Skeletal muscle tissue (tissue), 4 donors: ENCODE measurements around the gene ZNF710. TPM values are rescaled to one million over a fixed set of nuclear protein-coding genes. Genes with fewer than 3 reads are reported as not detected.
"Not testable (repeated sequence)": the region's sequence is repeated elsewhere in the genome, so short reads cannot be mapped to it uniquely, and the experiment has no call there.

Source experiments
- H3K27ac ChIP-seq: one replicate; pipeline ENCODE4 v1.7.0; 2013; ENCODE audit warnings: mild to moderate bottlenecking, low read depth, low read length, inconsistent platforms
- H3K27me3 ChIP-seq, 3 donors: one replicate each; pipeline ENCODE4 v1.7.0; 2013; ENCODE audit warnings: low read length in 3 of 3; ENCODE audit not compliant: control insufficient read depth in 3 of 3, insufficient read depth in 3 of 3
- H3K36me3 ChIP-seq, 3 donors: one replicate each; pipeline ENCODE4 v1.7.0; 2013; ENCODE audit warnings: low read length in 3 of 3; ENCODE audit not compliant: control insufficient read depth in 3 of 3, insufficient read depth in 3 of 3
- H3K4me1 ChIP-seq, 3 donors: one replicate each; pipeline ENCODE4 v1.7.0; 2013; ENCODE audit warnings: low read length in 3 of 3, mild to moderate bottlenecking in 3 of 3; ENCODE audit not compliant: control insufficient read depth in 3 of 3, insufficient read depth in 3 of 3
- H3K4me3 ChIP-seq, 3 donors: one replicate each; pipeline ENCODE4 v1.7.0; 2013; ENCODE audit warnings: low read length in 3 of 3
- H3K9ac ChIP-seq, 3 donors: one replicate each; pipeline ENCODE4 v1.7.0; 2013; ENCODE audit warnings: low read length in 3 of 3, mild to moderate bottlenecking in 3 of 3, moderate library complexity in 2 of 3, low read depth in 1 of 3
- H3K9me3 ChIP-seq, 3 donors: one replicate each; pipeline ENCODE4 v1.7.0; 2013; ENCODE audit warnings: low read length in 3 of 3; ENCODE audit not compliant: control insufficient read depth in 3 of 3
- total RNA-seq: library from RNA; depleted of rRNA; stranded (reverse); fragments of >200 nt; gene quantifications from one replicate; pipeline ENCODE4 v1.2.3, GENCODE V29; 2014
- donor health status: Osteomylitis.

Gene ZNF710
- total RNA-seq, 1 donor from 2014 or later = 3.7 TPM

DNA sequence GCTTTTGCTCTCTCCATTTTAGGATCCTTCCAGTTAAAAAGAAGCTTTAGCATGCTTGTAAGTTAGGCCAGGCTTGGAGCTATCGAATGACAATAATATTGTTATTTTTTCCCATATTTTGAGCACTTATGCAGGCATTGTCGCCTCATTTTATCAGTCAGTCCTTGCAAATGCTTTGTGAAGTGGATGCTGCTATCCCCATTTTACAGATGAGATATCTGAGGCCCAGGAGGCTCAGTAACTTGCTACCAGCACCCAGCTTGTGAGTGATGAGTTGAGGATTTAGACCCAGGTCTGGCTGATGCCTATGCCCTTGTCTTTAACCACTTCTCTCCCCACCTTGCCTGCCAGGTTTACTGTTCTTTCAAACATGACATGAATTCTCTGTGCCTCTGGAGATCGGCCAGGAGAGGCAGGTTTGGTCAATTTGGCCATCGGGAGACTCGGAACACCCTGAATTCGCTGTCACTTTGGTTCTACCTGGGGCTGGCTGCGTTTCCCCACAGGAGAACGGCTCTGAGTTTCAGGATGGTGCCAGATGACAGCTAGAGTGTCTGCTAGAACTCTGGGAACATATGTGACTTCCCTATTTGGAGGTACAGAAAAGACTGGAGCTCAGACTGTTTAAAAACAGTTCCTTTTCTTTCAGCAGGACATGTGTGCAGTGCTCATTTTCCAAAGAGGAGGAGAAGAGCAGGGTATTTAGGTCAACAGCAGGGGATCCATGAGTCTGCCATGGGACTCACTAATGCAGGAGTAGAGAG, 25.5 kb upstream of the ZNF710 start:
- H3K4me1 ChIP-seq = peaks cover 4 to 13% (median 13%) of the 10 kb centered on the region in 3 donors
- H3K9me3 ChIP-seq = no peaks in the 10 kb centered on the region
- no peaks in the 10 kb centered on the region for H3K36me3 ChIP-seq
- no peak overlapping the region for H3K9ac ChIP-seq
- H3K4me3 ChIP-seq = no peak overlapping the region
- no peak overlapping the region for H3K27ac ChIP-seq
- no peaks in the 10 kb centered on the region for H3K27me3 ChIP-seq

DNA sequence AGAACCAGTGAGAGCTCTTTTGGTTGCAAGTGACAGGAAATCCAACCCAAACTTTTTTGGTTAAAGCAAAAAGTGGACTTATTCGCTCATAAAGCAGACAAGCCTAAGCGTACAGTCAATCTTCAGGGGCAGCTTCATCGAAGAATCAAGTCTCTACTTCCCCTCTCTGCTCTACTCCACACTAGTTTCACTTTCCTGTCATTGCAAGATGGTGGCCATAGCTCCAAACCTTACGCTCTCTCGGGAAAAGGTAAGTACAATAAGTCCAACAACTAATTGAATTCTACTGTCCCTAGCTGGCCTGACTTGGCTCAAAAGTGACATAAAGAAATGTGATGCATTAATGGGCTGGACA, 24.9 kb upstream of the ZNF710 start:
- H3K36me3 ChIP-seq = no peaks in the 10 kb centered on the region
- no peak overlapping the region for H3K4me3 ChIP-seq
- no peaks in the 10 kb centered on the region for H3K27me3 ChIP-seq
- H3K9me3 ChIP-seq = no peaks in the 10 kb centered on the region
- H3K4me1 ChIP-seq = peaks cover 0 to 11% (median 9%) of the 10 kb centered on the region in 3 donors
- no peak overlapping the region for H3K9ac ChIP-seq
- H3K27ac ChIP-seq = no peak overlapping the region

- not testable (repeated sequence) for H3K9ac ChIP-seq, H3K36me3 ChIP-seq, H3K27me3 ChIP-seq, H3K4me1 ChIP-seq, H3K27ac ChIP-seq, H3K4me3 ChIP-seq, H3K9me3 ChIP-seq
Observed at GRCh38 chr15:89977836-89978235, 23.3 kb upstream of the ZNF710 start.

DNA sequence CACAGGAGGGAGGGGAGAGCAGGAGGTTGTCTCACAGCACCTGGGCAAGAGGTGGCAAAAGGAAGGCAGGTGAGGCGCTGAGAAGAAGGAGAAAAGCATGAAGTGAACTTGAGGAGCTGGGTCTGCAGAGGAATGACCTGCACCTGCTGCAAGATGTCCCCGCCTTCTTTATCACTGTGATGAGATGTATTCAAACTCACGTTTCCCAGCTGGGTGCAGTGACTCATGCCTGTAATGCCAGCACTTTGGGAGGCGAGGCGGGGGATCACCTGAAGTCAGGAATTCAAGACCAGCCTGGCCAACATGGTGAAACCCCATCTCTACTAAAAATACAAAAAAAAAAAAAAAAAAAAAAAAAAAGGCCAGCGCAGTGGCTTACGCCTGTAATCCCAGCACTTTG, 22.2 kb upstream of the ZNF710 start:
- Histone ChIP-seq H3K27me3 (no peaks in the 10 kb centered on the region), H3K4me3 (no peak overlapping the region), H3K9me3 (no peaks in the 10 kb centered on the region), H3K36me3 (no peaks in the 10 kb centered on the region), H3K27ac (no peak overlapping the region), H3K4me1 (no peaks in the 10 kb centered on the region), H3K9ac (no peak overlapping the region)

GRCh38 chr15:89980896-89981295, 20.2 kb upstream of the ZNF710 start:
- H3K9me3 ChIP-seq = peaks cover 2 to 4% (median 4%) of the 10 kb centered on the region in 3 donors
- H3K36me3 ChIP-seq = no peaks in the 10 kb centered on the region
- no peak overlapping the region for H3K4me3 ChIP-seq
- no peak overlapping the region for H3K9ac ChIP-seq
- no peaks in the 10 kb centered on the region for H3K27me3 ChIP-seq
- no peak overlapping the region for H3K27ac ChIP-seq
- no peaks in the 10 kb centered on the region for H3K4me1 ChIP-seq

GRCh38 chr15:89982315-89983055, 18.6 kb upstream of the ZNF710 start:
- H3K27ac ChIP-seq = no peak overlapping the region
- peaks cover 2 to 4% (median 4%) of the 10 kb centered on the region in 3 donors for H3K9me3 ChIP-seq
- H3K9ac ChIP-seq = no peak overlapping the region
- no peaks in the 10 kb centered on the region for H3K36me3 ChIP-seq
- H3K27me3 ChIP-seq = no peaks in the 10 kb centered on the region
- H3K4me3 ChIP-seq = no peak overlapping the region
- H3K4me1 ChIP-seq = no peaks in the 10 kb centered on the region

DNA sequence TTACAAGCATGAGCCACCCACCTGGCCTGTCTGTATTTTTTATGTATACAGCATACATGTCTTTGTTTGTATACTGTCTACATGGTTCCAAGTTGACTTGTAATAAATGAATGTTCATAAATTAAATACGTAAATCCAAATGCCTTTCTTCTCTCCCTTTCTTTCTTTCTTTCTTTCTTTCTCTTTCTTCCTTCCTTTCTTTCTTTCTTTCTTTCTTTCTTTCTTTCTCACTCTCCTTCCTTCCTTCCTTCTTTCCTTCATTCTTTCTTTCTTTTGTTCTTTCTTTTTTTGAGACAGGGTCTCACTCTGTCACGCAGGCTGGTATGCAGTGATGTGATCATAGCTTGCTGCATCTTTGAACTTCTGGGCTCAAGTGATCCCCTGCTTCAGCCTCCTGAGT, 17.1 kb upstream of the ZNF710 start:
- no peak overlapping the region for H3K27ac ChIP-seq
- H3K4me1 ChIP-seq = no peaks in the 10 kb centered on the region
- H3K9ac ChIP-seq = no peak overlapping the region
- peaks cover 2 to 4% (median 4%) of the 10 kb centered on the region in 3 donors for H3K9me3 ChIP-seq
- no peaks in the 10 kb centered on the region for H3K36me3 ChIP-seq
- no peak overlapping the region for H3K4me3 ChIP-seq
- no peaks in the 10 kb centered on the region for H3K27me3 ChIP-seq

GRCh38 chr15:89984421-89985010, 16.6 kb upstream of the ZNF710 start:
- Histone ChIP-seq H3K36me3 (no peaks in the 10 kb centered on the region), H3K9ac (no peak overlapping the region), H3K27me3 (no peaks in the 10 kb centered on the region), H3K4me1 (no peaks in the 10 kb centered on the region), H3K27ac (no peak overlapping the region), H3K4me3 (no peak overlapping the region), H3K9me3 (peaks cover 2 to 4% (median 4%) of the 10 kb centered on the region in 3 donors)

GRCh38 chr15:89985111-89985510, 16.0 kb upstream of the ZNF710 start:
- Histone ChIP-seq H3K4me1 (no peaks in the 10 kb centered on the region), H3K27me3 (no peaks in the 10 kb centered on the region), H3K27ac (no peak overlapping the region), H3K4me3 (no peak overlapping the region), H3K9me3 (peaks cover 2 to 4% (median 4%) of the 10 kb centered on the region in 3 donors), H3K36me3 (no peaks in the 10 kb centered on the region), H3K9ac (no peak overlapping the region)

- Histone ChIP-seq H3K4me3 (no peak overlapping the region), H3K27me3 (no peaks in the 10 kb centered on the region), H3K27ac (no peak overlapping the region), H3K9me3 (no peaks in the 10 kb centered on the region), H3K36me3 (no peaks in the 10 kb centered on the region), H3K4me1 (no peaks in the 10 kb centered on the region), H3K9ac (no peak overlapping the region)
Observed at GRCh38 chr15:89991312-89991711, 9.8 kb upstream of the ZNF710 start.
